NOMO-1 treated with dmso at 0.1 percent for 144 hours (cell line): ENCODE data around the gene CACNA2D1.

ENCODE experiments used
- DNase-seq: peaks from one replicate; lab custom pipeline; 2025; ENCODE audit not compliant: unreplicated experiment; lab: John Stamatoyannopoulos, UW

Gene CACNA2D1

DNA sequence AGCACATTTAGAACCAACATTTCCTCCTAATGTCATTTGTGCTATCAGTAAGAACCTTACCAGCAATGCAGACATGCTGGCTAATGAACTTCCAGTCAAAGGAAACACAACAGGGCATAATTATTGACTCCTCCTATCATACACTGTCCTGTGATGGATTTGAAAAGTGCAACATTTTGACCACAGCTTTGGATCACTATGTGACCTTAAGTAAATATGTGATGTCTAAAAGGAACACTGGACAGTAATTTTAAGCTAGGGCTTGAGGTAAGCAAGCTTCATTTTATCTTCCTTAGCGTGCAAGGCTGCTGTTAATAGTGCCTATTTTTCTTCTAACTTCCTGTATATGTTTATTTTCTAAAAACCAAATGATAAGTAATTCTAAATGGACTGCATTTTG is 433.2 kb downstream of the CACNA2D1 start:
- no peak for DNase-seq

DNA sequence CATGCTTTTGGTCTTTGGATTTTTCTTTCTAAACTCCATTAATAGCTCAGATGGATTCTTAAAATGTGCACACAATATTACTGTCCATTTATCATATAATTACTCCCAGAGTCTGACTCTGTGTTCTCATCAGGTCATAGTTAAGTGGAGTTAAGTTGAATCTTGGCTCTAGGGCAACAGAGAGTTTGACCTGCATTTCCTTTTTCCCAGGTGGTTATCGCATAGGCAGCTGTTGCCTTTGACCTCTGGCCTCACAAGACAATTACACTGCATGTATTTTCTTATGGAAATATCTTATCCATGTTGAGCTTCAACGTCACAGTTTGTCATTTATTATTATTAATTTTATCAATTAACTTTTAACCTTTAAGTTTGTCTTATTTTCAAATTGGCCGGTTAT is 436.3 kb downstream of the CACNA2D1 start:
- DNase-seq, result no peak

- DNase-seq, result no peak
These were observed 438.5 kb downstream of the CACNA2D1 start for GRCh38 chr7:82005056-82005455.

DNA sequence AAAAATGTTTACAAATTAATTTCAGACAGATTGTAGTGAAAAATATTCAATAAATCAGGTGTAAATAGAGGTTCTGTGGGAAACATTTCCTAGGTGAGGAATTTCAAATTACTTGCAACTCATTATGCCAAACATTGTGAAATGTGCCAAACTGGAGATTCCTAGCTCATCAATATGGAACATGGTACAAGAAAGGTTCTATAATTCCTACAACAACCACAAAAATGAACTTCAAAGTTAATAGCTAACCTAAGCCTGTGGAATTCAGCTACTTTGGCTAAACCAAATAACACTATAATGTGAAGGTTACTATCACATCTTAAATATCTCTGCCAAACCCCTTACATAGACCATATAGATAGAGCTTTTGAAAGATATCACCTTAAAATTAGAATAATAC is 450.4 kb downstream of the CACNA2D1 start:
- DNase-seq, result no peak

DNA sequence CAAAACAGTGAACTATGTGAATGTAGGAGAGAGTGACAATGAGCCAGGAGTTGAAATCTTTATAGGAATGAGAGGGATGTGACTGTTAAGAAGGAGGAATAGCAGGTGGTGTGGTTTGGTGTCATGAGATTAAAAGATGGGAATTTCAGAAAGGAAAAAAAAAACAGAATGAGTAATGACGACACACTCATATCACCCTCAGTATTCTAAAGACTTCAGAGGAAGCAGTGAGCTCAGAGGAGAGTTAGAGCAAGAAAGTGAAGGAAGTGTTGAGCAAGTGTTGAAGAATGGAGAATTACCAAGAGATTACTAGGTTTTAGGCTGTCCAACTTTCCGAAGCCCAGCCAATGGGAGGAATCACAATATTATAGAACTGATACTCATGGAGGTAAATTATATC is 453.2 kb downstream of the CACNA2D1 start:
- DNase-seq, result peak; percentile 59

DNA sequence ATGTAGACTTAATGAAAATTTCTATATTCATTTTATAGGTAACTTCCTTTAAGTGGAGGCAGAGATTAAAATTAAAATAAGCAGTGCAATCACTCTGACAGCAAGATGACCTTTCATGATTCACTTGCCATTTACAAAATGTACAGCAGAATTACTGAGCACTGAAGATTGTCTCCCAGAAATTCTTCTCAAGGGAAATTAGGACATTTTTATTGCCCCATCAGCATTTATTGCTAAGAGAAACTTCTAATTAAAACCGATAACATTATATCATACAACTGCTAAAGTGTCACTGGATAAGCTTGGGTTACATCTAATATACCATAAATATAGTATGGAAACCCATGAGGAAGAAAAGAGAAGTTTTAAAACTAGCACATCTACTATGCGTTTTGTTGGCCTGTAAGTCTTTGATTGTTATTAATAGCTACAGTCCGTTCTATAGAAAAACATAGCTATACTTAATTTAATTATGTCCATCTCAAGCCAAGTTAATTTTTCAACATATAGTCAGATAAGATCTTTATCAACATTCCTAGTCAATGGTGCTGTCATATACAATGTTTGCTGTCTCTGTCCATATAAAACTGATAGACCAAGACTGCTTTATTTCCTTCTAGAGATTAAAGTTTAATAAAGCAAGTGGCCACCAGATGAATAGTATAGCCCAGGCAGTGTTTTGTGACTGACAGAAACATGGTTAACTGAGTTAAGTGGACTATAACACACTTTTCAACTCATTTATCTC is 456.7 kb downstream of the CACNA2D1 start:
- DNase-seq, result no peak

GRCh38 chr7:81983406-81983805 is 460.2 kb downstream of the CACNA2D1 start:
- no peak for DNase-seq

DNA sequence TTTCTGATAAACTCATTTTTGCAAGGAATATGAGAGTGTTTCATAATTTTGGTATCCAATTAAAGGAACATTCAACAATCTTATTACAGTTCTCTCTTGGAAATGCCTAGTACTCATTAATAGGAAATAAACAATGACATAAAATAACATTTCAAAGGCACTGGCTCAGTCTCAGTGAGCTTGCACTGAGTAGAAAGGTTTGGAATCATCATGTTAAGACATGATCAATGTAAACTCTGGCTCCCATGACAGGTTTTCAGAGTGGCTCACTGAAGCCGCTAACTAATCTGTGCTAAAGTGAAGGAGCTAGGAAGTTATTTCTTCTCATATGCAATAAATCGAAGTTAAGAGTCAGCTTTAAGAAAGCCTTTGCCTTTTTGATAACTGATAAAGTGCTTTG is 470.5 kb downstream of the CACNA2D1 start:
- DNase-seq, result no peak

DNA sequence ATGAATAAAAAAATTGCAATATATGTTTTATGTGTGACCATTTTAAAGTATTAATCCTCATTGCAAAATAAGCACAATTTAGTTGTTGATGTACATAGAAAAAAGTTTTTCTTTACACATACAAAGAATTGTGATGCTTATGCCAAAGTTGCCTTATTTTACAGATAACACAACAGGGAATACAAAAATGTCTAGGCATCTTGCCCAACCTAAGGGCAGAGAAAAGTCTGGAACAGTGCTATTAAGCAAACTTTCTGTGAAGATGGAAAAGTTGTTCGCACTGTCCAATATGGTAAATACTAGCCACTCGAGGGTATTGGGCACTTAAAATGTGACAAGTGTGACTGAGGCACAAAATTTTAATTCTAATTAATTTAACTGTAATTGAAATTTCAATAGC is 483.6 kb downstream of the CACNA2D1 start:
- no peak for DNase-seq

GRCh38 chr7:81957517-81957916 is 486.1 kb downstream of the CACNA2D1 start:
- DNase-seq, result no peak

GRCh38 chr7:81956520-81956919 is 487.1 kb downstream of the CACNA2D1 start:
- peak; percentile 88 for DNase-seq

DNA sequence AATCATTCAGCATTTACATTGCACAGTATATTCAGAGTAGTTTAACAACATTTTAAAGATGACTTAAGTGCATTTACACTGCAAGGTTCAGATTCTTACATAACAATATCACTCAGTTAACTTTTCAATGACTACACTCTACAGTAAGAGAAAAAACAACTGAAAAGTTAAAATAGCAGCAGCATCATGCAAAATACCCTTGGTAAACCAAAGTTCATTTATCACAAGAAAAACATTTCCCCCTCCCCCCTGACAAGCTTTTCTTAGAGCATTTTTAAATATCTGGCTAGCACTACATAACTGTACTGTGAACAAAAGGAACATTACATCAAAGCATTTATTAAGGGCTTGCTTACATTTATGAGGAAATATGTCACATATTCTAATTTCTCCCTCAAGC is 494.3 kb downstream of the CACNA2D1 start:
- DNase-seq, result no peak

GRCh38 chr7:81944058-81944457 is 499.5 kb downstream of the CACNA2D1 start:
- no peak for DNase-seq

DNA sequence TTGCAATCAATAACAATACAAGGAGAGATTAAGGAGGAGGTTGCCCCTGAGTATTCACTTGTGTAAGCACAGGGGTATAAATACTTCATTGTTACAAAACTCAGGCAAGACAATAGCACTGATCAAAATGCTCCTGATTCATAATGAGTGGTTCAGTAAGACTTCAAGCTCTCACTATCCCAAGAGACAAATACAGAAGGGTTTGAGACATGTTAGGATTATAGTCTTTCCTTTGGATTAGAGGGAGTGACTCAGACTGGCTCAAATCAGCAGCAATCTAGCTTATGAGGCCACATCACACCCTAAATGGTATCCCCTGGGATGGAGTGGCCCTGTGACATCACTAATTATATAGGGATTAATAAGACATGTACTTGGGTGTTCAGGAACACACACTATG is 506.5 kb downstream of the CACNA2D1 start:
- DNase-seq, result no peak

GRCh38 chr7:81934596-81935301 is 508.8 kb downstream of the CACNA2D1 start:
- no peak for DNase-seq

- DNase-seq, result no peak
These were observed 510.6 kb downstream of the CACNA2D1 start for GRCh38 chr7:81932936-81933335.

DNA sequence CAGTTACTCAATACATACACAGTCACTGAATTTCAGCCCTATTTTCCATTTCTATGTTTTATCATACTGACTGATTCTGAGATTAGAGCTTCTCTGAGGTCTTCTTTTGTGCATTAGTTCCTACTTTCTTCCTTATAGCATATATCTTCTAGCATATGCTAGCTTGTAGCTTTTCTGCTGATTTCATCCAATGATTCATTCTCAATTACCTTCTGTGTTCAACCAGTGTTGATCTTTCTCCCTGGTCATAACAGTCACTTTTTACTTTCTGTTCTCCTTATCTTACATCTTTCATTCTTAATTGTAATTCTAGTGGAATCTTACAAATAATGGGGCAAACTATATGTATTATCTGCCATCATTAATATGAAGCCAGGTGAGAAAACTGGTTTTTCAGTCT is 514.2 kb downstream of the CACNA2D1 start:
- DNase-seq, result peak; percentile 25

- DNase-seq, result no peak
These were observed 517.4 kb downstream of the CACNA2D1 start for GRCh38 chr7:81926154-81926553.

- DNase-seq, result no peak
These were observed 518.0 kb downstream of the CACNA2D1 start for GRCh38 chr7:81925530-81925929.

DNA sequence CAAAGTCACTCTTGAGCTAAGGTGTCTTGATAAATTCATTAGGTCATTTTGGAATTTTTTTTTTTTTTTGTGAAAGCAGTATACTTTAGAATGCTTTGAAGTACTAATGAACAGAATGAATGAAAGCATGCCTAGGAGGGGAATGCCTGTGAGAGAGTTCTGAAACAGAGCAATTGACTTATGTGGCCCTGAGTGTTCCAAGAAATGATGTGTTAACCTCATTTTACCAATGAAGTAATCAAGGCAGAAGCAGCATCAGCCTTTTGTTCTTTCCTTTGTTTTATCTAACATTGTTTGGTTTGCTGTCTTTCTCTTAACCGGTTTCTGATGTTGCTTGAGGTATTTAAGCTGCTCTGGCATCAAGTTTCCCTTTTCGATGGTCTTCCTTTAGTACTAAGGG is 519.1 kb downstream of the CACNA2D1 start:
- DNase-seq, result no peak

DNA sequence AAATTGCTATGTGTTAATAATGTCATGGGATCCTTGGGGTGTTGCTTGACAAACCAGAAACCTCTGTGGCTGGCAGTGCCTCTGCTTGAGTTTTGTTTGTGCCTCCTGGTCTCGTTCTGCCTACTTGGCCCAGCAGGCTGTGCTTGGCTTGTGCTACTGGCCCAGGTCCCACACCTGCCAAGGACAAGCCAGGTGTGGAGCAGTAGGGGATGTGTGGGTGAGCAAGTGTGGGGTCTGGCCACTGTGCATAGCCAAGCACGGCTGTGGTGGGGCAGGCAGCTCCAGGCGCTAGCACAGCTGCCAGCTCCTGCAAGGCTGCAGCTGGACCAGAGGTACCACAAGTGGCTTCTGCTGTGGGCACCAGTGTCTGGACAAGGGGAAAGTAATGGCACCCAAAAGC is 524.1 kb downstream of the CACNA2D1 start:
- no peak for DNase-seq

DNA sequence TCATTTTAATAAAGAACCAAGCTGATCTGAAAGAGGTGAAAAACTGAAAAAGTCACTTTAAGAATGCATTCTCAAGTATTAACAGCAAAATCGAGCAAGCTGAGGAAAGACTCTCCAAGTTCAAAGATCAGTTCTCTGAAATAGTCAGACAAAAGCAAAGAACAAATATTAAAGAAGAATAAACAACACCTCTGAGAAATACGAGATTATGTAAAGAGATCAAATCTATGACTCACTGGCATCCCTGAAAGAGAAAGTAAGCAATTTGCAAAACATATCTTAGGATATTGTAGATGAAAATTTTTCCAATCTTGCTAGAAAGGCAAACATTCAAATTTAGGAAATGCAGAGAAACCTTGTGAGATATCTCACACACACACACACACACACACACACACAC is 535.4 kb downstream of the CACNA2D1 start:
- DNase-seq, result no peak

DNA sequence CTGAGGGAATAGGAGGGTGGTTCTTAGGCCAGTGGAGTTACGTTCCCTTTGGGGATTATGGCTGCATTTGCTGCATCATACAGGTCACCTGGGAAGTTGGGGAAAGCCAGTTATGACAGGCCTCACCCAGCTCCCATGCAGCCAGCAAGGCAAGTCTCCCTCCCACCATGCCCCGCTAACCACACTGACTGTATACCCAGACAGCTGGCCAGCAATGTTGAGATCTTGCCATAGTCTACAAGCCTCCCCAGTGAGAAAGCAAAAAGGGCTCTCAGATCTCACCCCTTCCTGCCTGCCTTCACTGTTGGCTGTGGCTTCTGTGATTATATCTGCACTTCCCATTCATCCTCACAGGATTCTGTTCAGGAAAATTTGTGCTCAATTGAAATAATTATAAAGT is 540.5 kb downstream of the CACNA2D1 start:
- no peak for DNase-seq
